ENCODE results near the gene SLC16A7.

The SLC16A7 gene

GRCh38 chr12:59668674-59669073 is 72.8 kb downstream of the SLC16A7 start:
- no peak for DNase-seq (ENCODE audit: low read depth)
- TF ChIP-seq, protein P1, sequence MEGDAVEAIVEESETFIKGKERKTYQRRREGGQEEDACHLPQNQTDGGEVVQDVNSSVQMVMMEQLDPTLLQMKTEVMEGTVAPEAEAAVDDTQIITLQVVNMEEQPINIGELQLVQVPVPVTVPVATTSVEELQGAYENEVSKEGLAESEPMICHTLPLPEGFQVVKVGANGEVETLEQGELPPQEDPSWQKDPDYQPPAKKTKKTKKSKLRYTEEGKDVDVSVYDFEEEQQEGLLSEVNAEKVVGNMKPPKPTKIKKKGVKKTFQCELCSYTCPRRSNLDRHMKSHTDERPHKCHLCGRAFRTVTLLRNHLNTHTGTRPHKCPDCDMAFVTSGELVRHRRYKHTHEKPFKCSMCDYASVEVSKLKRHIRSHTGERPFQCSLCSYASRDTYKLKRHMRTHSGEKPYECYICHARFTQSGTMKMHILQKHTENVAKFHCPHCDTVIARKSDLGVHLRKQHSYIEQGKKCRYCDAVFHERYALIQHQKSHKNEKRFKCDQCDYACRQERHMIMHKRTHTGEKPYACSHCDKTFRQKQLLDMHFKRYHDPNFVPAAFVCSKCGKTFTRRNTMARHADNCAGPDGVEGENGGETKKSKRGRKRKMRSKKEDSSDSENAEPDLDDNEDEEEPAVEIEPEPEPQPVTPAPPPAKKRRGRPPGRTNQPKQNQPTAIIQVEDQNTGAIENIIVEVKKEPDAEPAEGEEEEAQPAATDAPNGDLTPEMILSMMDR (IDR thresholded peaks at IDR 0.05; ENCODE audit: low read depth, low read length, missing control alignments) = no peak
- no peak overlapping the region for H3K4me3 ChIP-seq (ENCODE audit: low read depth, low read length)
- in situ Hi-C loops (cut with HindIII; ENCODE audit: low sequenced_read_pairs) = no loop called here

DNA sequence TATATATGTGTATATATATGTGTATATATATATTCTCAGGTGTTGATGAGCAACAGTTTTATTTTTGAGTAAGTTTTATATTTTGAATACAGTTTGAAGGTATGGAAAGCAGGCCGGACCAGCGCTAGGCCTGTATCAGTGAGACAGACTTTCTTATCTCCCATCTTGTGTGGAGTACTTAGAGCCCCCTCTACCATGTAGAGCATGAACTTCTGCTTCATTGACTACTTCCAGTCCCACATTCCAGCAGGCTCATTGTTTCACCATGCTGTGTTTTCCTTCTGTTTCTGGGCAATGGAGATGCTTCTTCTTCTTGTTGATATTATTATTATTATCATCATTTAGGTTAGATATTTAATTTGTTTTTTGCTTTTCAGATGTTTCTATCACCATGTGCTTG is 76.4 kb downstream of the SLC16A7 start:
- in situ Hi-C loops (cut with HindIII; ENCODE audit: low sequenced_read_pairs) = no loop called here
- DNase-seq (ENCODE audit: low read depth) = no peak
- TF ChIP-seq, protein P1 (IDR thresholded peaks at IDR 0.05; ENCODE audit: low read depth, low read length, missing control alignments) = no peak
- H3K4me3 ChIP-seq (ENCODE audit: low read depth, low read length) = no peak overlapping the region

GRCh38 chr12:59675461-59675860 is 79.6 kb downstream of the SLC16A7 start:
- no peak overlapping the region for H3K4me3 ChIP-seq (ENCODE audit: low read depth, low read length)
- in situ Hi-C loops (cut with HindIII; ENCODE audit: low sequenced_read_pairs) = no loop called here
- DNase-seq (ENCODE audit: low read depth) = no peak
- TF ChIP-seq, protein P1 (IDR thresholded peaks at IDR 0.05; ENCODE audit: low read depth, low read length, missing control alignments) = no peak

DNA sequence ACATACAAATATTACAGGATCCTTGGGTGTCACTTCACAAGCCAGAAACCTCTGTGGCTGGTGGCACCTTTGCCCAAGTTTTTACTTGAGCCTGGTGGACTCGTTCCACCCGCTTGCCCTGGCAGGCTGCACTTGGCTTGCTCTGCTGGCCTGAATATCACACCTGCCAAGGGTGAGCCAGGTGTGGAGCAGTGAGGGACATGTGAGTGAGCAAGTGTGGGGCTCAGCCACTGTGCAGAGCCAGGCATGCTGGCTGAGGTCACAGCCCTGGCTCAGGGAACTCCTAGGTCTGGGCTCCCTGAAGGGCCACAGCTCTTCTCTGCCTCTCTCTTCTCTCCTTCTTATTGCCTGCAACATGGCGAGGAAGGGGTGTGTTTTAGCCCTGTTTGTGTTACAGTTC is 82.0 kb downstream of the SLC16A7 start:
- no peak for DNase-seq (ENCODE audit: low read depth)
- TF ChIP-seq, protein P1 (IDR thresholded peaks at IDR 0.05; ENCODE audit: low read depth, low read length, missing control alignments) = no peak
- in situ Hi-C loops (cut with HindIII; ENCODE audit: low sequenced_read_pairs) = no loop called here
- H3K4me3 ChIP-seq (ENCODE audit: low read depth, low read length) = no peak overlapping the region

DNA sequence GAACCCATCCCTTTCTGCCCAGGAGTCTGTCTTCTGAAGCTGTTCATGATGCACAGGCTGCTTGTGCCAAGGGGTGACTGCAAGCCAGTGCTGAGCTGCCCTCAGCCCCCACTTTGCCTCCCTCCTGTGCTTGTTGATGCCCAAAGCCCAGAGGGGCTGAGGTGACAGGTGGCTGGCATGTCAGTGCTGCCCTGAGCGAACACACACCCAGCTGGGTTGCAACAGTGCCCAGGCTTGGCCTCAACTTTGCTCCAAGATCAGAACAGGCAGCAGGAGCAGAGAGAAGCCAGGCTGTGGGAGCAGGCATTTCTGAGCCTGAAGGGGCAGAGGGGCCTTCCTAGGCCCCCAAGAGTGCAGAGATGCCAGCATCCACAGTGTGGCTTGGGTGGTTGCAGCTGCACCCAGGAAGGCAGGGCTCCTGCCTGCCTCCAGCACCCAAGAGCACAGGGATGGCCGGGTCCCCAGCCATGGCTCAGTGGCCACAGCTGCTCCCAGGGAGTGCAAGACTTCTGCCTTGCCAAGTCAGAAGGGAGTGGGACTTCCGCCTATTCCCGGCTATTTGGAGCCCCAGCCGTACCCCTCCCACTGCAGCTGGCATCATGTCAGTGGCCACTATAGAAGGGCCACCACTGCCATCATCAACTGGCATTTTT is 83.1 kb downstream of the SLC16A7 start:
- no peak for DNase-seq (ENCODE audit: low read depth)
- in situ Hi-C loops (cut with HindIII; ENCODE audit: low sequenced_read_pairs) = no loop called here
- H3K4me3 ChIP-seq (ENCODE audit: low read depth, low read length) = no peak overlapping the region
- TF ChIP-seq, protein P1 (IDR thresholded peaks at IDR 0.05; ENCODE audit: low read depth, low read length, missing control alignments) = no peak

GRCh38 chr12:59689776-59690175 is 93.9 kb downstream of the SLC16A7 start:
- in situ Hi-C loops (cut with HindIII; ENCODE audit: low sequenced_read_pairs) = no loop called here

More at GRCh38 chr12:59689776-59690175, 93.9 kb downstream of the SLC16A7 start:
- DNase-seq (ENCODE audit: low read depth) = no peak
- TF ChIP-seq, protein P1 (IDR thresholded peaks at IDR 0.05; ENCODE audit: low read depth, low read length, missing control alignments) = no peak
- no peak overlapping the region for H3K4me3 ChIP-seq (ENCODE audit: low read depth, low read length)
